Measurements from ENCODE around the gene PLAAT4. TPM values are rescaled to one million over a fixed set of nuclear protein-coding genes. Genes with fewer than 3 reads are reported as not detected.

Gene PLAAT4
- total and polyA plus RNA-seq, 2 experiments from 2014 or later = 0.69 to 4.6 TPM

- no peak for TF ChIP-seq EZH2 (IDR thresholded peaks at IDR 0.05; ENCODE audit: low read depth, unreplicated experiment)
- TF ChIP-seq, protein P1, sequence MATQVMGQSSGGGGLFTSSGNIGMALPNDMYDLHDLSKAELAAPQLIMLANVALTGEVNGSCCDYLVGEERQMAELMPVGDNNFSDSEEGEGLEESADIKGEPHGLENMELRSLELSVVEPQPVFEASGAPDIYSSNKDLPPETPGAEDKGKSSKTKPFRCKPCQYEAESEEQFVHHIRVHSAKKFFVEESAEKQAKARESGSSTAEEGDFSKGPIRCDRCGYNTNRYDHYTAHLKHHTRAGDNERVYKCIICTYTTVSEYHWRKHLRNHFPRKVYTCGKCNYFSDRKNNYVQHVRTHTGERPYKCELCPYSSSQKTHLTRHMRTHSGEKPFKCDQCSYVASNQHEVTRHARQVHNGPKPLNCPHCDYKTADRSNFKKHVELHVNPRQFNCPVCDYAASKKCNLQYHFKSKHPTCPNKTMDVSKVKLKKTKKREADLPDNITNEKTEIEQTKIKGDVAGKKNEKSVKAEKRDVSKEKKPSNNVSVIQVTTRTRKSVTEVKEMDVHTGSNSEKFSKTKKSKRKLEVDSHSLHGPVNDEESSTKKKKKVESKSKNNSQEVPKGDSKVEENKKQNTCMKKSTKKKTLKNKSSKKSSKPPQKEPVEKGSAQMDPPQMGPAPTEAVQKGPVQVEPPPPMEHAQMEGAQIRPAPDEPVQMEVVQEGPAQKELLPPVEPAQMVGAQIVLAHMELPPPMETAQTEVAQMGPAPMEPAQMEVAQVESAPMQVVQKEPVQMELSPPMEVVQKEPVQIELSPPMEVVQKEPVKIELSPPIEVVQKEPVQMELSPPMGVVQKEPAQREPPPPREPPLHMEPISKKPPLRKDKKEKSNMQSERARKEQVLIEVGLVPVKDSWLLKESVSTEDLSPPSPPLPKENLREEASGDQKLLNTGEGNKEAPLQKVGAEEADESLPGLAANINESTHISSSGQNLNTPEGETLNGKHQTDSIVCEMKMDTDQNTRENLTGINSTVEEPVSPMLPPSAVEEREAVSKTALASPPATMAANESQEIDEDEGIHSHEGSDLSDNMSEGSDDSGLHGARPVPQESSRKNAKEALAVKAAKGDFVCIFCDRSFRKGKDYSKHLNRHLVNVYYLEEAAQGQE (IDR thresholded peaks at IDR 0.05; ENCODE audit: unreplicated experiment) = no peak
These were observed 30.6 kb downstream of the PLAAT4 start (continued) for GRCh38 chr11:63567044-63567840.

DNA sequence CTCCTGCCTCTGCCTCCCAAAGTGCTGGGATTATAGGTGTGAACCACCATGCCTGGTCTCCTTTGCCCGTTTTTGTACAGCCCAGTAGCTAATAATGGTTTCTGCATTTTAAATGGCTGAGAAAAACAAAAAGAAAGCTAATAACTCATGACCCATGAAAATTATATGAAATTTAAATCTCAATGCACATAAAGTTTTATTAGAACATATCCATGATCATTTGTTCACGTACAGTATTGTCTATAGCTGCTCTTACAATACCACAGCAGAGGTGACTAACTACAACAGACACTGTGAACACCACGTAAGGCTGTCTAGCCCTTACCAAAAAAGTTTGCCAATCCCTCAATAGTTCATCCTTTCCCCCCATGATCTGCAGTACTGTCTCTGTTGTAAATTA, 33.0 kb downstream of the PLAAT4 start:
- peaks cover 11% of the 10 kb centered on the region for H3K9me2 ChIP-seq (ENCODE audit: insufficient read depth)
- H3K27ac ChIP-seq (ENCODE audit: low read depth) = no peak overlapping the region
- H3K4me2 ChIP-seq = no peak overlapping the region
- Mint-ChIP-seq H3K9me3 (no peaks in the 10 kb centered on the region), H3K27ac (no peak overlapping the region), H3K4me3 (no peak overlapping the region), H3K4me1 (peaks cover 12% of the 10 kb centered on the region; the same call in 2 of the 3 replicates), H3K27me3 (ENCODE audit: insufficient read depth, low read depth, poor library complexity) (no peaks in the 10 kb centered on the region), H3K36me3 (ENCODE audit: low read depth) (peaks cover 14% of the 10 kb centered on the region)
- no peaks in the 10 kb centered on the region for H3K27me3 ChIP-seq (ENCODE audit: insufficient read depth)
- 0 out of 2 replicates have a peak, but pooled peaks cover 2% of the 10 kb centered on the region for H4K20me1 ChIP-seq (replicated peaks; ENCODE audit: insufficient read depth)
- H3K4me1 ChIP-seq (ENCODE audit: insufficient read depth) = peaks cover 12% of the 10 kb centered on the region
- H3K79me2 ChIP-seq (replicated peaks; ENCODE audit: insufficient read depth) = no peaks in the 10 kb centered on the region
- H2AFZ ChIP-seq = no peak overlapping the region
- no peak overlapping the region for H3K4me3 ChIP-seq
- TF ChIP-seq EZH2 (IDR thresholded peaks at IDR 0.05; ENCODE audit: low read depth, unreplicated experiment) (no peak), JUNB (IDR thresholded peaks at IDR 0.05; ENCODE audit: unreplicated experiment) (no peak), CREB1 (CRISPR knock-in tag; IDR thresholded peaks at IDR 0.05; ENCODE audit: low read depth) (no peak)
- TF ChIP-seq, protein P1 (IDR thresholded peaks at IDR 0.05; ENCODE audit: unreplicated experiment) = no peak
- TF ChIP-seq, protein P2, sequence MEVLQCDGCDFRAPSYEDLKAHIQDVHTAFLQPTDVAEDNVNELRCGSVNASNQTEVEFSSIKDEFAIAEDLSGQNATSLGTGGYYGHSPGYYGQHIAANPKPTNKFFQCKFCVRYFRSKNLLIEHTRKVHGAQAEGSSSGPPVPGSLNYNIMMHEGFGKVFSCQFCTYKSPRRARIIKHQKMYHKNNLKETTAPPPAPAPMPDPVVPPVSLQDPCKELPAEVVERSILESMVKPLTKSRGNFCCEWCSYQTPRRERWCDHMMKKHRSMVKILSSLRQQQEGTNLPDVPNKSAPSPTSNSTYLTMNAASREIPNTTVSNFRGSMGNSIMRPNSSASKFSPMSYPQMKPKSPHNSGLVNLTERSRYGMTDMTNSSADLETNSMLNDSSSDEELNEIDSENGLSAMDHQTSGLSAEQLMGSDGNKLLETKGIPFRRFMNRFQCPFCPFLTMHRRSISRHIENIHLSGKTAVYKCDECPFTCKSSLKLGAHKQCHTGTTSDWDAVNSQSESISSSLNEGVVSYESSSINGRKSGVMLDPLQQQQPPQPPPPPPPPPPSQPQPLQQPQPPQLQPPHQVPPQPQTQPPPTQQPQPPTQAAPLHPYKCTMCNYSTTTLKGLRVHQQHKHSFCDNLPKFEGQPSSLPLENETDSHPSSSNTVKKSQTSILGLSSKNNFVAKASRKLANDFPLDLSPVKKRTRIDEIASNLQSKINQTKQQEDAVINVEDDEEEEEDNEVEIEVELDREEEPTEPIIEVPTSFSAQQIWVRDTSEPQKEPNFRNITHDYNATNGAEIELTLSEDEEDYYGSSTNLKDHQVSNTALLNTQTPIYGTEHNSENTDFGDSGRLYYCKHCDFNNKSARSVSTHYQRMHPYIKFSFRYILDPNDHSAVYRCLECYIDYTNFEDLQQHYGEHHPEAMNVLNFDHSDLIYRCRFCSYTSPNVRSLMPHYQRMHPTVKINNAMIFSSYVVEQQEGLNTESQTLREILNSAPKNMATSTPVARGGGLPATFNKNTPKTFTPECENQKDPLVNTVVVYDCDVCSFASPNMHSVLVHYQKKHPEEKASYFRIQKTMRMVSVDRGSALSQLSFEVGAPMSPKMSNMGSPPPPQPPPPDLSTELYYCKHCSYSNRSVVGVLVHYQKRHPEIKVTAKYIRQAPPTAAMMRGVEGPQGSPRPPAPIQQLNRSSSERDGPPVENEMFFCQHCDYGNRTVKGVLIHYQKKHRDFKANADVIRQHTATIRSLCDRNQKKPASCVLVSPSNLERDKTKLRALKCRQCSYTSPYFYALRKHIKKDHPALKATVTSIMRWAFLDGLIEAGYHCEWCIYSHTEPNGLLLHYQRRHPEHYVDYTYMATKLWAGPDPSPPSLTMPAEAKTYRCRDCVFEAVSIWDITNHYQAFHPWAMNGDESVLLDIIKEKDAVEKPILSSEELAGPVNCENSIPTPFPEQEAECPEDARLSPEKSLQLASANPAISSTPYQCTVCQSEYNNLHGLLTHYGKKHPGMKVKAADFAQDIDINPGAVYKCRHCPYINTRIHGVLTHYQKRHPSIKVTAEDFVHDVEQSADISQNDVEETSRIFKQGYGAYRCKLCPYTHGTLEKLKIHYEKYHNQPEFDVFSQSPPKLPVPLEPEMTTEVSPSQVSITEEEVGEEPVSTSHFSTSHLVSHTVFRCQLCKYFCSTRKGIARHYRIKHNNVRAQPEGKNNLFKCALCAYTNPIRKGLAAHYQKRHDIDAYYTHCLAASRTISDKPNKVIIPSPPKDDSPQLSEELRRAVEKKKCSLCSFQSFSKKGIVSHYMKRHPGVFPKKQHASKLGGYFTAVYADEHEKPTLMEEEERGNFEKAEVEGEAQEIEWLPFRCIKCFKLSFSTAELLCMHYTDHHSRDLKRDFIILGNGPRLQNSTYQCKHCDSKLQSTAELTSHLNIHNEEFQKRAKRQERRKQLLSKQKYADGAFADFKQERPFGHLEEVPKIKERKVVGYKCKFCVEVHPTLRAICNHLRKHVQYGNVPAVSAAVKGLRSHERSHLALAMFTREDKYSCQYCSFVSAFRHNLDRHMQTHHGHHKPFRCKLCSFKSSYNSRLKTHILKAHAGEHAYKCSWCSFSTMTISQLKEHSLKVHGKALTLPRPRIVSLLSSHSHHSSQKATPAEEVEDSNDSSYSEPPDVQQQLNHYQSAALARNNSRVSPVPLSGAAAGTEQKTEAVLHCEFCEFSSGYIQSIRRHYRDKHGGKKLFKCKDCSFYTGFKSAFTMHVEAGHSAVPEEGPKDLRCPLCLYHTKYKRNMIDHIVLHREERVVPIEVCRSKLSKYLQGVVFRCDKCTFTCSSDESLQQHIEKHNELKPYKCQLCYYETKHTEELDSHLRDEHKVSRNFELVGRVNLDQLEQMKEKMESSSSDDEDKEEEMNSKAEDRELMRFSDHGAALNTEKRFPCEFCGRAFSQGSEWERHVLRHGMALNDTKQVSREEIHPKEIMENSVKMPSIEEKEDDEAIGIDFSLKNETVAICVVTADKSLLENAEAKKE (CRISPR knock-in tag; IDR thresholded peaks at IDR 0.05) = no peak
- TF ChIP-seq, protein P3, sequence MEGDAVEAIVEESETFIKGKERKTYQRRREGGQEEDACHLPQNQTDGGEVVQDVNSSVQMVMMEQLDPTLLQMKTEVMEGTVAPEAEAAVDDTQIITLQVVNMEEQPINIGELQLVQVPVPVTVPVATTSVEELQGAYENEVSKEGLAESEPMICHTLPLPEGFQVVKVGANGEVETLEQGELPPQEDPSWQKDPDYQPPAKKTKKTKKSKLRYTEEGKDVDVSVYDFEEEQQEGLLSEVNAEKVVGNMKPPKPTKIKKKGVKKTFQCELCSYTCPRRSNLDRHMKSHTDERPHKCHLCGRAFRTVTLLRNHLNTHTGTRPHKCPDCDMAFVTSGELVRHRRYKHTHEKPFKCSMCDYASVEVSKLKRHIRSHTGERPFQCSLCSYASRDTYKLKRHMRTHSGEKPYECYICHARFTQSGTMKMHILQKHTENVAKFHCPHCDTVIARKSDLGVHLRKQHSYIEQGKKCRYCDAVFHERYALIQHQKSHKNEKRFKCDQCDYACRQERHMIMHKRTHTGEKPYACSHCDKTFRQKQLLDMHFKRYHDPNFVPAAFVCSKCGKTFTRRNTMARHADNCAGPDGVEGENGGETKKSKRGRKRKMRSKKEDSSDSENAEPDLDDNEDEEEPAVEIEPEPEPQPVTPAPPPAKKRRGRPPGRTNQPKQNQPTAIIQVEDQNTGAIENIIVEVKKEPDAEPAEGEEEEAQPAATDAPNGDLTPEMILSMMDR (conservative IDR thresholded peaks at IDR 0.05; ENCODE audit: low read depth in 2 of 2) = no peak
- no peaks in the 10 kb centered on the region; the same call in 1 of the 2 replicates for H3F3A ChIP-seq (replicated peaks; ENCODE audit: low read depth)
- no peak for ATAC-seq
- no peak for DNase-seq (ENCODE audit: low spot score)
- H3K36me3 ChIP-seq (ENCODE audit: insufficient read depth) = 0 out of 2 replicates have a peak, but pooled peaks cover under 1% of the 10 kb centered on the region
